Testis (tissue), 3 donors: ENCODE measurements around the gene ZCWPW2. TPM values are rescaled to one million over a fixed set of nuclear protein-coding genes. Genes with fewer than 3 reads are reported as not detected.
A peak's percentile ranks its signal among the peaks of the same experiment; 100 is the strongest.

Experiments
- DNase-seq: peaks from one replicate; pipeline ENCODE4 v3.0.0-alpha.2; 2019
- H3K27ac ChIP-seq, 2 donors: fragments of 200-600 bp; sonication (generic); one replicate each; pipeline ENCODE4 v1.5.1; 2019
- H3K27me3 ChIP-seq: fragments of 200-600 bp; sonication (generic); one replicate; pipeline ENCODE4 v1.5.1; 2019
- H3K36me3 ChIP-seq: fragments of 200-600 bp; sonication (generic); one replicate; pipeline ENCODE4 v1.5.1; 2017; ENCODE audit warnings: low read depth; ENCODE audit errors: missing control alignments
- H3K4me1 ChIP-seq: fragments of 200-600 bp; sonication (generic); one replicate; pipeline ENCODE4 v1.5.1; 2019
- H3K4me3 ChIP-seq, 2 donors: fragments of 200-600 bp; sonication (generic); one replicate each; pipeline ENCODE4 v1.5.1; 2017 to 2019
- H3K9me3 ChIP-seq: fragments of 200-600 bp; sonication (generic); one replicate; pipeline ENCODE4 v1.5.1; 2017
- POLR2A ChIP-seq: fragments of 450-650 bp; IDR thresholded peaks from one replicate; pipeline ENCODE4 v1.6.1; 2017; ENCODE audit warnings: antibody characterized with exemption, mild to moderate bottlenecking, moderate library complexity
- WGBS, 2 donors: methylation state at CpG; one replicate each; pipeline ENCODE4 v1.1.5; 2018; 5-methylcytosine and 5-hydroxymethylcytosine counted together
- intact Hi-C: fragments of 100-400 bp; cut with DNase I; formaldehyde crosslinking; loops from one replicate; pipeline ENCODE4 v1.15.1; 2023; ENCODE audit warnings: low total_unique reads
- polyA plus RNA-seq: library from polyadenylated mRNA; stranded (reverse); fragments of 350-450 nt; fragmentation: Illumina TruSeq; extraction: RNeasy Lipid Tissue Mini Kit (QIAGEN cat#74804); gene quantifications from one replicate; pipeline ENCODE4 v1.2.3, GENCODE V29; 2014; ENCODE audit warnings: low read depth, low replicate concordance; ENCODE audit not compliant: insufficient read depth
- total RNA-seq, 2 donors: library from RNA; depleted of rRNA; stranded (reverse); fragments of >200 nt; gene quantifications; one replicate each; pipeline ENCODE4 v1.2.3, GENCODE V29; 2016
- TF ChIP-seq, protein P1 (sequence below), 3 experiments: fragments of 450-650 bp in 2 of 3; fragments of 200-600 bp in 1 of 3; sonication (generic) in 1 of 3; IDR thresholded peaks; one replicate each; pipeline ENCODE4 v1.5.1; 2016 to 2019; ENCODE audit warnings: antibody characterized with exemption in 3 of 3, mild to moderate bottlenecking in 2 of 3, moderate library complexity in 1 of 3

Gene ZCWPW2
- total and polyA plus RNA-seq, 3 donors from 2014 or later, result 2.5 to 9.5 (median 5.2) TPM

GRCh38 chr3:28462866-28463265, 114.3 kb downstream of the ZCWPW2 start:
- WGBS, 2 donors, result 0 to 91% methylated on average over 1 of the region's 1 CpG
- Histone ChIP-seq H3K4me1 (no peaks in the 10 kb centered on the region), H3K27ac (no peak overlapping the region), H3K27me3 (no peaks in the 10 kb centered on the region), H3K4me3 (no peak overlapping the region), H3K9me3 (no peaks in the 10 kb centered on the region), H3K36me3 (no peaks in the 10 kb centered on the region)
- DNase-seq, result no peak
- intact Hi-C loops, result no loop called here
- TF ChIP-seq POLR2A, result no peak
- TF ChIP-seq, protein P1, sequence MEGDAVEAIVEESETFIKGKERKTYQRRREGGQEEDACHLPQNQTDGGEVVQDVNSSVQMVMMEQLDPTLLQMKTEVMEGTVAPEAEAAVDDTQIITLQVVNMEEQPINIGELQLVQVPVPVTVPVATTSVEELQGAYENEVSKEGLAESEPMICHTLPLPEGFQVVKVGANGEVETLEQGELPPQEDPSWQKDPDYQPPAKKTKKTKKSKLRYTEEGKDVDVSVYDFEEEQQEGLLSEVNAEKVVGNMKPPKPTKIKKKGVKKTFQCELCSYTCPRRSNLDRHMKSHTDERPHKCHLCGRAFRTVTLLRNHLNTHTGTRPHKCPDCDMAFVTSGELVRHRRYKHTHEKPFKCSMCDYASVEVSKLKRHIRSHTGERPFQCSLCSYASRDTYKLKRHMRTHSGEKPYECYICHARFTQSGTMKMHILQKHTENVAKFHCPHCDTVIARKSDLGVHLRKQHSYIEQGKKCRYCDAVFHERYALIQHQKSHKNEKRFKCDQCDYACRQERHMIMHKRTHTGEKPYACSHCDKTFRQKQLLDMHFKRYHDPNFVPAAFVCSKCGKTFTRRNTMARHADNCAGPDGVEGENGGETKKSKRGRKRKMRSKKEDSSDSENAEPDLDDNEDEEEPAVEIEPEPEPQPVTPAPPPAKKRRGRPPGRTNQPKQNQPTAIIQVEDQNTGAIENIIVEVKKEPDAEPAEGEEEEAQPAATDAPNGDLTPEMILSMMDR (IDR thresholded peaks at IDR 0.05), result no peak

- no peaks in the 10 kb centered on the region for H3K36me3 ChIP-seq
- H3K27me3 ChIP-seq, result no peaks in the 10 kb centered on the region
- no peak overlapping the region for H3K4me3 ChIP-seq
- TF ChIP-seq POLR2A, result no peak
- TF ChIP-seq, protein P1 (IDR thresholded peaks at IDR 0.05), result no peak
- no peak overlapping the region for H3K27ac ChIP-seq
- intact Hi-C loops, result no loop called here
- no peak for DNase-seq
- no peaks in the 10 kb centered on the region for H3K9me3 ChIP-seq
- H3K4me1 ChIP-seq, result no peaks in the 10 kb centered on the region
- whole genome bisulfite sequencing, 2 donors, result 92 to 100% methylated on average over 1 of the region's 1 CpG
Measured at GRCh38 chr3:28467414-28467813, 118.9 kb downstream of the ZCWPW2 start.

GRCh38 chr3:28476194-28476593, 127.7 kb downstream of the ZCWPW2 start:
- Histone ChIP-seq H3K9me3 (no peaks in the 10 kb centered on the region), H3K27ac (no peak overlapping the region), H3K36me3 (no peaks in the 10 kb centered on the region), H3K4me3 (no peak overlapping the region), H3K27me3 (no peaks in the 10 kb centered on the region), H3K4me1 (no peaks in the 10 kb centered on the region)
- no peak for TF ChIP-seq POLR2A
- TF ChIP-seq, protein P1 (IDR thresholded peaks at IDR 0.05), result peak in 2 of 3 experiments; percentile 29 to 56
- DNase-seq, result no peak
- intact Hi-C loops, result no loop called here

- DNase-seq, result no peak
- Histone ChIP-seq H3K9me3 (no peaks in the 10 kb centered on the region), H3K27me3 (no peaks in the 10 kb centered on the region), H3K27ac (no peak overlapping the region), H3K4me1 (no peaks in the 10 kb centered on the region), H3K4me3 (no peak overlapping the region), H3K36me3 (no peaks in the 10 kb centered on the region)
- WGBS, 2 donors, result 80 to 81% methylated on average over 5 of the region's 5 CpGs
- no peak for TF ChIP-seq POLR2A
- TF ChIP-seq, protein P1 (IDR thresholded peaks at IDR 0.05), result no peak
- intact Hi-C loops, result no loop called here
Measured at GRCh38 chr3:28476764-28477163, 128.2 kb downstream of the ZCWPW2 start.

DNA sequence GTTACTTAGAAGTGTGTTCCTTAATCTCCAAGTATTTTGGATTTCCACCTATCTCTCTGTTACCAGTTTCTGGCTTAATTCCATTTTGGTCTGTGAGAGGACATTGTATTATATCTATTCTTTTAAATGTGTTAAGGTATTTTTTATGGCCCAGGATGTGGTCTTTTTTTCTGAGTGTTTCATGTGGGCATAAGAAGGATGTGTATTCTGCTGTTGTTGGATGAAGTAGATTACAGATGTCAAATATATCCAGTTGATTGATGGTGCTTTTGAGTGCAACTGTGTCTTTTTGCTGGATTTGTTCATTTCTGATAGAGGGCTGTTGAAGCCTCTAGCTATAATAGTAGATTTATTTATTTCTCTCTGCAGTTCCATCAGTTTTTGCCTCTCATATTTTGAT, 136.6 kb downstream of the ZCWPW2 start:
- intact Hi-C loops, result no loop called here
- Histone ChIP-seq H3K36me3 (no peaks in the 10 kb centered on the region), H3K9me3 (no peaks in the 10 kb centered on the region), H3K4me1 (no peaks in the 10 kb centered on the region), H3K27ac (no peak overlapping the region), H3K27me3 (no peaks in the 10 kb centered on the region), H3K4me3 (no peak overlapping the region)
- DNase-seq, result no peak
- no peak for TF ChIP-seq POLR2A
- TF ChIP-seq, protein P1 (IDR thresholded peaks at IDR 0.05), result no peak
